K562 (cell line): ENCODE results near the gene TGDS. TPM values are rescaled to one million over a fixed set of nuclear protein-coding genes. Genes with fewer than 3 reads are reported as not detected.

ENCODE experiments used
- EP400 ChIP-seq: fragments of 450-650 bp; IDR thresholded peaks from 2 replicates; pipeline ENCODE4 v1.6.1; 2017; ENCODE audit warnings: antibody characterized with exemption, mild to moderate bottlenecking, moderate library complexity
- SAP30 ChIP-seq: fragments of 200-600 bp; sonication (generic); IDR thresholded peaks from 2 replicates; pipeline ENCODE4 v1.6.1; 2012; ENCODE audit warnings: borderline replicate concordance, low read depth, mild to moderate bottlenecking, moderate library complexity, low read length, control low read depth, inconsistent platforms; ENCODE audit not compliant: insufficient read depth, poor library complexity, severe bottlenecking
- SRSF9 ChIP-seq: fragments of 200-400 bp; formaldehyde crosslinking; IDR thresholded peaks from 2 replicates; pipeline ENCODE4 v1.6.1; 2017; ENCODE audit warnings: low read depth, low read length, borderline replicate concordance
- polyA plus RNA-seq, 8 experiments: library from polyadenylated mRNA; depleted of rRNA in 4 of 8; stranded (reverse) in 5 of 8; unstranded in 3 of 8; fragments of >200 nt; fragmentation: Nextera tagmentation in 2 of 8; fragmentation: Illumina TruSeq in 1 of 8; extraction: Ambion mirVana in 2 of 8; extraction: Trizol in 1 of 8; gene quantifications; 2 replicates each; pipeline versions ENCODE4 v1.2.1 to v1.2.3, GENCODE V29; 2011 to 2014; ENCODE audit warnings: inconsistent platforms in 1 of 8, missing spikeins in 1 of 8
- total RNA-seq, 7 experiments: library from RNA; depleted of rRNA in 6 of 7; stranded (reverse); fragments of >200 nt in 6 of 7; fragmentation: Illumina TruSeq in 2 of 7; extraction: Trizol in 2 of 7; gene quantifications; 2 replicates each; pipeline versions ENCODE4 v1.2.1 to v1.2.3, GENCODE V29; 2011 to 2021; ENCODE audit warnings: low replicate concordance in 1 of 7
- TF ChIP-seq, protein P1 (sequence below), 2 experiments: fragments of 450-650 bp; formaldehyde crosslinking in 1 of 2; IDR thresholded peaks; 2 replicates each; pipeline versions ENCODE4 v1.4.0 to v1.6.1; 2014 to 2020; ENCODE audit warnings: mild to moderate bottlenecking in 2 of 2, borderline replicate concordance in 1 of 2, low read depth in 1 of 2
- TF ChIP-seq, protein P2 (sequence below): fragments of 450-650 bp; IDR thresholded peaks from 2 replicates; pipeline ENCODE4 v1.6.1; 2016; ENCODE audit warnings: mild to moderate bottlenecking, moderate library complexity

The TGDS gene
- total and polyA plus RNA-seq, 9 of the 15 experiments (the other 6 are each of a cell fraction or from before 2014, with no cell fraction given), result 9.9 to 43.7 (median 21.4) TPM

DNA sequence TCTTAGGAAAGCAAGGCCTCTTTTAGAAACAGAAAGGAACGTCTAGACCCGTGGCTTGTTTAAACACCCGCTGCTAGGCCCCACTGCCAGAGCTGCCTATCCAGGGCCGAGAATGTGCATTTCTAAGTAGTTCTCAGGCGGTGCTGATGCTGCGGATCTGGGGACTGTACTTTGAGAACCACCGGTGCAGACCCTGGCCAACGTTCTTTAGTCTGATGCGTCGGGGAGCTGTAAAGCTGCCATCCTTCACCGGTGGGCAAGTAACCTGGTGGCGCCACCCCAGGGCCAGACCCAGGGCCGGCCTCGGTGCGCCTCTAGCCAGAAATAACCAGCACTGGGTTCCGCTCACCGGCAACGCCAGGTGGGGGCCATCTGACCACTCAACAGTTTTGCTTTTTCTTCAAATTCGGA lies 47.1 kb downstream of the TGDS start (continued):
- TF ChIP-seq, protein P1, sequence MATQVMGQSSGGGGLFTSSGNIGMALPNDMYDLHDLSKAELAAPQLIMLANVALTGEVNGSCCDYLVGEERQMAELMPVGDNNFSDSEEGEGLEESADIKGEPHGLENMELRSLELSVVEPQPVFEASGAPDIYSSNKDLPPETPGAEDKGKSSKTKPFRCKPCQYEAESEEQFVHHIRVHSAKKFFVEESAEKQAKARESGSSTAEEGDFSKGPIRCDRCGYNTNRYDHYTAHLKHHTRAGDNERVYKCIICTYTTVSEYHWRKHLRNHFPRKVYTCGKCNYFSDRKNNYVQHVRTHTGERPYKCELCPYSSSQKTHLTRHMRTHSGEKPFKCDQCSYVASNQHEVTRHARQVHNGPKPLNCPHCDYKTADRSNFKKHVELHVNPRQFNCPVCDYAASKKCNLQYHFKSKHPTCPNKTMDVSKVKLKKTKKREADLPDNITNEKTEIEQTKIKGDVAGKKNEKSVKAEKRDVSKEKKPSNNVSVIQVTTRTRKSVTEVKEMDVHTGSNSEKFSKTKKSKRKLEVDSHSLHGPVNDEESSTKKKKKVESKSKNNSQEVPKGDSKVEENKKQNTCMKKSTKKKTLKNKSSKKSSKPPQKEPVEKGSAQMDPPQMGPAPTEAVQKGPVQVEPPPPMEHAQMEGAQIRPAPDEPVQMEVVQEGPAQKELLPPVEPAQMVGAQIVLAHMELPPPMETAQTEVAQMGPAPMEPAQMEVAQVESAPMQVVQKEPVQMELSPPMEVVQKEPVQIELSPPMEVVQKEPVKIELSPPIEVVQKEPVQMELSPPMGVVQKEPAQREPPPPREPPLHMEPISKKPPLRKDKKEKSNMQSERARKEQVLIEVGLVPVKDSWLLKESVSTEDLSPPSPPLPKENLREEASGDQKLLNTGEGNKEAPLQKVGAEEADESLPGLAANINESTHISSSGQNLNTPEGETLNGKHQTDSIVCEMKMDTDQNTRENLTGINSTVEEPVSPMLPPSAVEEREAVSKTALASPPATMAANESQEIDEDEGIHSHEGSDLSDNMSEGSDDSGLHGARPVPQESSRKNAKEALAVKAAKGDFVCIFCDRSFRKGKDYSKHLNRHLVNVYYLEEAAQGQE (IDR thresholded peaks at IDR 0.05; ENCODE audit: borderline replicate concordance), result peak; percentile 91
- TF ChIP-seq, protein P1 (CRISPR knock-in tag; IDR thresholded peaks at IDR 0.05; ENCODE audit: low read depth), result no peak
- no peak for TF ChIP-seq SRSF9
- TF ChIP-seq, protein P2, sequence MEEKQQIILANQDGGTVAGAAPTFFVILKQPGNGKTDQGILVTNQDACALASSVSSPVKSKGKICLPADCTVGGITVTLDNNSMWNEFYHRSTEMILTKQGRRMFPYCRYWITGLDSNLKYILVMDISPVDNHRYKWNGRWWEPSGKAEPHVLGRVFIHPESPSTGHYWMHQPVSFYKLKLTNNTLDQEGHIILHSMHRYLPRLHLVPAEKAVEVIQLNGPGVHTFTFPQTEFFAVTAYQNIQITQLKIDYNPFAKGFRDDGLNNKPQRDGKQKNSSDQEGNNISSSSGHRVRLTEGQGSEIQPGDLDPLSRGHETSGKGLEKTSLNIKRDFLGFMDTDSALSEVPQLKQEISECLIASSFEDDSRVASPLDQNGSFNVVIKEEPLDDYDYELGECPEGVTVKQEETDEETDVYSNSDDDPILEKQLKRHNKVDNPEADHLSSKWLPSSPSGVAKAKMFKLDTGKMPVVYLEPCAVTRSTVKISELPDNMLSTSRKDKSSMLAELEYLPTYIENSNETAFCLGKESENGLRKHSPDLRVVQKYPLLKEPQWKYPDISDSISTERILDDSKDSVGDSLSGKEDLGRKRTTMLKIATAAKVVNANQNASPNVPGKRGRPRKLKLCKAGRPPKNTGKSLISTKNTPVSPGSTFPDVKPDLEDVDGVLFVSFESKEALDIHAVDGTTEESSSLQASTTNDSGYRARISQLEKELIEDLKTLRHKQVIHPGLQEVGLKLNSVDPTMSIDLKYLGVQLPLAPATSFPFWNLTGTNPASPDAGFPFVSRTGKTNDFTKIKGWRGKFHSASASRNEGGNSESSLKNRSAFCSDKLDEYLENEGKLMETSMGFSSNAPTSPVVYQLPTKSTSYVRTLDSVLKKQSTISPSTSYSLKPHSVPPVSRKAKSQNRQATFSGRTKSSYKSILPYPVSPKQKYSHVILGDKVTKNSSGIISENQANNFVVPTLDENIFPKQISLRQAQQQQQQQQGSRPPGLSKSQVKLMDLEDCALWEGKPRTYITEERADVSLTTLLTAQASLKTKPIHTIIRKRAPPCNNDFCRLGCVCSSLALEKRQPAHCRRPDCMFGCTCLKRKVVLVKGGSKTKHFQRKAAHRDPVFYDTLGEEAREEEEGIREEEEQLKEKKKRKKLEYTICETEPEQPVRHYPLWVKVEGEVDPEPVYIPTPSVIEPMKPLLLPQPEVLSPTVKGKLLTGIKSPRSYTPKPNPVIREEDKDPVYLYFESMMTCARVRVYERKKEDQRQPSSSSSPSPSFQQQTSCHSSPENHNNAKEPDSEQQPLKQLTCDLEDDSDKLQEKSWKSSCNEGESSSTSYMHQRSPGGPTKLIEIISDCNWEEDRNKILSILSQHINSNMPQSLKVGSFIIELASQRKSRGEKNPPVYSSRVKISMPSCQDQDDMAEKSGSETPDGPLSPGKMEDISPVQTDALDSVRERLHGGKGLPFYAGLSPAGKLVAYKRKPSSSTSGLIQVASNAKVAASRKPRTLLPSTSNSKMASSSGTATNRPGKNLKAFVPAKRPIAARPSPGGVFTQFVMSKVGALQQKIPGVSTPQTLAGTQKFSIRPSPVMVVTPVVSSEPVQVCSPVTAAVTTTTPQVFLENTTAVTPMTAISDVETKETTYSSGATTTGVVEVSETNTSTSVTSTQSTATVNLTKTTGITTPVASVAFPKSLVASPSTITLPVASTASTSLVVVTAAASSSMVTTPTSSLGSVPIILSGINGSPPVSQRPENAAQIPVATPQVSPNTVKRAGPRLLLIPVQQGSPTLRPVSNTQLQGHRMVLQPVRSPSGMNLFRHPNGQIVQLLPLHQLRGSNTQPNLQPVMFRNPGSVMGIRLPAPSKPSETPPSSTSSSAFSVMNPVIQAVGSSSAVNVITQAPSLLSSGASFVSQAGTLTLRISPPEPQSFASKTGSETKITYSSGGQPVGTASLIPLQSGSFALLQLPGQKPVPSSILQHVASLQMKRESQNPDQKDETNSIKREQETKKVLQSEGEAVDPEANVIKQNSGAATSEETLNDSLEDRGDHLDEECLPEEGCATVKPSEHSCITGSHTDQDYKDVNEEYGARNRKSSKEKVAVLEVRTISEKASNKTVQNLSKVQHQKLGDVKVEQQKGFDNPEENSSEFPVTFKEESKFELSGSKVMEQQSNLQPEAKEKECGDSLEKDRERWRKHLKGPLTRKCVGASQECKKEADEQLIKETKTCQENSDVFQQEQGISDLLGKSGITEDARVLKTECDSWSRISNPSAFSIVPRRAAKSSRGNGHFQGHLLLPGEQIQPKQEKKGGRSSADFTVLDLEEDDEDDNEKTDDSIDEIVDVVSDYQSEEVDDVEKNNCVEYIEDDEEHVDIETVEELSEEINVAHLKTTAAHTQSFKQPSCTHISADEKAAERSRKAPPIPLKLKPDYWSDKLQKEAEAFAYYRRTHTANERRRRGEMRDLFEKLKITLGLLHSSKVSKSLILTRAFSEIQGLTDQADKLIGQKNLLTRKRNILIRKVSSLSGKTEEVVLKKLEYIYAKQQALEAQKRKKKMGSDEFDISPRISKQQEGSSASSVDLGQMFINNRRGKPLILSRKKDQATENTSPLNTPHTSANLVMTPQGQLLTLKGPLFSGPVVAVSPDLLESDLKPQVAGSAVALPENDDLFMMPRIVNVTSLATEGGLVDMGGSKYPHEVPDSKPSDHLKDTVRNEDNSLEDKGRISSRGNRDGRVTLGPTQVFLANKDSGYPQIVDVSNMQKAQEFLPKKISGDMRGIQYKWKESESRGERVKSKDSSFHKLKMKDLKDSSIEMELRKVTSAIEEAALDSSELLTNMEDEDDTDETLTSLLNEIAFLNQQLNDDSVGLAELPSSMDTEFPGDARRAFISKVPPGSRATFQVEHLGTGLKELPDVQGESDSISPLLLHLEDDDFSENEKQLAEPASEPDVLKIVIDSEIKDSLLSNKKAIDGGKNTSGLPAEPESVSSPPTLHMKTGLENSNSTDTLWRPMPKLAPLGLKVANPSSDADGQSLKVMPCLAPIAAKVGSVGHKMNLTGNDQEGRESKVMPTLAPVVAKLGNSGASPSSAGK, result 0 out of 2 replicates have a peak, but pooled peaks have one; percentile 15
- no peak for TF ChIP-seq SAP30
- TF ChIP-seq EP400, result peak; percentile 58
